Astrocyte (in vitro differentiated cells and primary cell): Measurements from ENCODE around the gene CYP27B1. TPM values are rescaled to one million over a fixed set of nuclear protein-coding genes. Genes with fewer than 3 reads are reported as not detected.

Experiments used
- DNase-seq: peaks from one replicate; pipeline ENCODE4 v3.0.0-alpha.2; 2010; ENCODE audit warnings: low read depth
- FAIRE-seq: peaks from 2 replicates; lab custom pipeline; 2011; peaks lifted over from hg19 to GRCh38; lab: Jason Lieb, UNC
- H2AFZ ChIP-seq: 2 replicates; pipeline ENCODE4 v1.6.0; 2012; ENCODE audit warnings: low read depth, low read length, inconsistent platforms
- H3K27ac ChIP-seq: 2 replicates; pipeline ENCODE4 v1.5.1; 2011; ENCODE audit warnings: low read depth, low read length, inconsistent platforms
- H3K27me3 ChIP-seq: 2 replicates; pipeline ENCODE4 v1.6.0; 2011; ENCODE audit warnings: low read length, inconsistent platforms; ENCODE audit not compliant: insufficient read depth
- H3K36me3 ChIP-seq: 2 replicates; pipeline ENCODE4 v1.5.1; 2011; ENCODE audit warnings: low read length, inconsistent platforms; ENCODE audit not compliant: insufficient read depth
- H3K4me1 ChIP-seq: 2 replicates; pipeline ENCODE4 v1.5.1; 2011; ENCODE audit warnings: low read length, inconsistent platforms; ENCODE audit not compliant: insufficient read depth
- H3K4me2 ChIP-seq: 2 replicates; pipeline ENCODE4 v1.6.0; 2012; ENCODE audit warnings: low read length, inconsistent platforms
- H3K4me3 ChIP-seq: 2 replicates; pipeline ENCODE4 v1.5.1; 2011; ENCODE audit warnings: low read depth, mild to moderate bottlenecking, low read length, inconsistent platforms; ENCODE audit not compliant: insufficient read depth
- H3K79me2 ChIP-seq: 2 replicates; pipeline ENCODE4 v1.6.0; 2012; ENCODE audit warnings: mild to moderate bottlenecking, low read length, inconsistent platforms; ENCODE audit not compliant: insufficient read depth
- H3K9ac ChIP-seq: 2 replicates; pipeline ENCODE4 v1.6.0; 2012; ENCODE audit warnings: mild to moderate bottlenecking, low read length, inconsistent platforms
- H3K9me3 ChIP-seq: 2 replicates; pipeline ENCODE4 v1.5.1; 2012; ENCODE audit warnings: low read depth, mild to moderate bottlenecking, low read length, inconsistent platforms; ENCODE audit not compliant: insufficient read depth
- H4K20me1 ChIP-seq: 2 replicates; pipeline ENCODE4 v1.6.0; 2012; ENCODE audit warnings: low read length, inconsistent platforms; ENCODE audit not compliant: insufficient read depth
- H3K27ac Mint-ChIP-seq: one replicate; pipeline ENCODE4 v1.8.0; 2021; ENCODE audit warnings: mild to moderate bottlenecking, mixed read lengths; ENCODE audit not compliant: unreplicated experiment
- H3K27me3 Mint-ChIP-seq: one replicate; pipeline ENCODE4 v1.8.0; 2021; ENCODE audit warnings: low read depth, mixed read lengths; ENCODE audit not compliant: unreplicated experiment
- H3K36me3 Mint-ChIP-seq: one replicate; pipeline ENCODE4 v1.8.0; 2021; ENCODE audit warnings: low read depth, mixed read lengths; ENCODE audit not compliant: unreplicated experiment
- H3K4me1 Mint-ChIP-seq: one replicate; pipeline ENCODE4 v1.8.0; 2021; ENCODE audit warnings: low read depth, mixed read lengths; ENCODE audit not compliant: unreplicated experiment
- H3K4me3 Mint-ChIP-seq: one replicate; pipeline ENCODE4 v1.8.0; 2021; ENCODE audit warnings: mild to moderate bottlenecking, moderate library complexity, mixed read lengths; ENCODE audit not compliant: unreplicated experiment
- H3K9me3 Mint-ChIP-seq: one replicate; pipeline ENCODE4 v1.8.0; 2021; ENCODE audit warnings: mild to moderate bottlenecking, mixed read lengths; ENCODE audit not compliant: unreplicated experiment
- CTCF ChIP-seq: IDR thresholded peaks from 2 replicates; pipeline ENCODE4 v1.5.1; 2011; ENCODE audit warnings: low read depth, mild to moderate bottlenecking, inconsistent platforms, low read length, moderate library complexity; ENCODE audit not compliant: insufficient read depth
- EZH2 ChIP-seq: IDR thresholded peaks from 2 replicates; pipeline ENCODE4 v1.6.1; 2012; ENCODE audit warnings: mild to moderate bottlenecking, low read length, inconsistent platforms; ENCODE audit not compliant: insufficient read depth
- total RNA-seq: library from RNA; stranded (reverse); gene quantifications from 2 replicates; pipeline ENCODE4 v1.2.1, GENCODE V29; 2021

Gene CYP27B1
- total RNA-seq, 1 donor from 2014 or later: 1.5 TPM

GRCh38 chr12:57815177-57816000 is 48.5 kb upstream of the CYP27B1 start:
- Mint-ChIP-seq H3K9me3 (no peaks in the 10 kb centered on the region), H3K27ac (no peak overlapping the region), H3K4me3 (no peak overlapping the region), H3K4me1 (peaks cover 10% of the 10 kb centered on the region), H3K36me3 (peaks cover 11% of the 10 kb centered on the region), H3K27me3 (no peaks in the 10 kb centered on the region)
- Histone ChIP-seq H3K79me2 (no peaks in the 10 kb centered on the region), H3K27me3 (no peaks in the 10 kb centered on the region), H3K4me2 (no peak overlapping the region), H3K9ac (no peak overlapping the region), H3K9me3 (no peaks in the 10 kb centered on the region), H2AFZ (no peak overlapping the region), H3K4me3 (no peak overlapping the region), H3K4me1 (peaks cover 12% of the 10 kb centered on the region), H4K20me1 (peaks cover 23% of the 10 kb centered on the region), H3K36me3 (peaks cover 8% of the 10 kb centered on the region), H3K27ac (no peak overlapping the region)
- DNase-seq: no peak
- FAIRE-seq: no peak
- TF ChIP-seq CTCF: no peak
- no peak for TF ChIP-seq EZH2

- H3K79me2 ChIP-seq: no peaks in the 10 kb centered on the region
- no peak overlapping the region for H3K4me3 ChIP-seq
- FAIRE-seq (no peak), DNase-seq (peak; percentile 48)
- H3K4me1 ChIP-seq: peaks cover 16% of the 10 kb centered on the region
- H3K4me2 ChIP-seq: no peak overlapping the region
- H3K27ac Mint-ChIP-seq: peak overlapping the region; percentile 41
- peaks cover 7% of the 10 kb centered on the region for H3K36me3 ChIP-seq
- peaks cover 20% of the 10 kb centered on the region for H3K36me3 Mint-ChIP-seq
- no peak overlapping the region for H3K27ac ChIP-seq
- H3K27me3 ChIP-seq: no peaks in the 10 kb centered on the region
- H4K20me1 ChIP-seq: peaks cover 23% of the 10 kb centered on the region
- H2AFZ ChIP-seq: no peak overlapping the region
- H3K9me3 Mint-ChIP-seq: no peaks in the 10 kb centered on the region
- peaks cover 11% of the 10 kb centered on the region for H3K4me1 Mint-ChIP-seq
- H3K4me3 Mint-ChIP-seq: no peak overlapping the region
- no peak overlapping the region for H3K9ac ChIP-seq
- TF ChIP-seq EZH2 (no peak), CTCF (no peak)
- no peaks in the 10 kb centered on the region for H3K9me3 ChIP-seq
- no peaks in the 10 kb centered on the region for H3K27me3 Mint-ChIP-seq
Measured at GRCh38 chr12:57813971-57814772, 47.3 kb upstream of the CYP27B1 start.
